ENCODE results near the gene ATG7. TPM values are rescaled to one million over a fixed set of nuclear protein-coding genes. Genes with fewer than 3 reads are reported as not detected.

Gene ATG7
- total RNA-seq, 2 donors from 2014 or later = 34.0 to 36.9 TPM

DNA sequence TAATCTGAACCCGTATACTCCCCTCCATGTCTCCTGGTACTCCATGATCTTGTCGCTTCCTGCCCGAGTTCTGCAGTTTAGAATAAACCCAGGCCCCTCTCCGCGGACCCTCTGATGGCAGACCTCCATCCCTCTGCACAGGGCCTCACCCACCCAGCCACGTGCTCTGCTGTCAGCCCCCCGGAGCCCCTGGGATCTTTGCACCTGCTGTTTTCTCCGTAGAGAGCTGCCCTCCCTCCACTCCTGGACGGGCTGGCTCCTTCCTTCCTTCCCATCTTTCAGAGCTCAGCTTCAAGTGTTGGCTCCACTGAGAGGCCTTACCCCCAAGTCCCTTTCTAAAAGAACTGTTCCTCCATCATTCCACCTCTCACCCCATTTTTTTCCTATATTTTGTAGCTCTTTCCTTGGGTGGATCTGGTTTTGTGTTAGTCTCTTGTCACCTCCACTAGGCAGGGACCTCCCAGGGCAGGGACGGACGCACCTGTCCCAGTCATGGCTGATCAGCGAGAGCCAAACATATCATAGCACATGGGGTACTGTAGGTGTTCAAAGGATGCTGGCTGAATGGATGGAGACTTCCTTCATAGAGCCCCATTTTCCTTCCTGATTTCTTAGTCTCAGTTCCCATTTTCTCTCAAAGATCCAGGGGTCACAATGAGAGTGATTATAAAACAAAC is 264.9 kb downstream of the ATG7 start:
- peaks cover 3% of the 10 kb centered on the region for H3K4me1 Mint-ChIP-seq

DNA sequence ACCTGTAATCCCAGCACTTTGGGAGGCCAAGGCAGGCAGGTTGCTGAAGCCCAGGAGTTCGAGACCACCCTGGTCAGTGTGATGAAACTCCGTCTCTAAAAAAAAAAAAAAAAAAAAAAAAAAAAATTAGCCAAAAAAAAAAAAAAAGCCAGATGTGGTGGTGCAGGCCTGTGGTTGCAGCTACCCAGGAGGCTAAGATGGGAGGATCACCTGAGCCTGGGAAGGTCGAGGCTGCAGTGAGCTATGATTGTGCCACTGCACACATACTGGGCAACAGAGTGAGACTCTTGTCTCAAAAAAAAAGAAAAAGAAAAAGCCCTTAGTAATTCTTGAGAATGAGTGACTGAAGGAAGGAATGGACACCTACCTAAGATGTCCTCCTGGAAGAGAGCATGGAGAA is 266.4 kb downstream of the ATG7 start:
- ATAC-seq = no peak
- peaks cover 2% of the 10 kb centered on the region for H3K4me1 Mint-ChIP-seq

More for the DNA sequence above, 264.9 kb downstream of the ATG7 start:
- Mint-ChIP-seq H3K4me3 (no peak overlapping the region), H3K36me3 (ENCODE audit: low read depth) (peaks cover 1% of the 10 kb centered on the region), H3K27ac (peak overlapping the region; percentile 3), H3K27me3 (no peaks in the 10 kb centered on the region)
- ATAC-seq = no peak
- no peak for DNase-seq
- H3K9me3 ChIP-seq (ENCODE audit: control insufficient read depth, low read length, poor library complexity, severe bottlenecking) = no peaks in the 10 kb centered on the region

DNA sequence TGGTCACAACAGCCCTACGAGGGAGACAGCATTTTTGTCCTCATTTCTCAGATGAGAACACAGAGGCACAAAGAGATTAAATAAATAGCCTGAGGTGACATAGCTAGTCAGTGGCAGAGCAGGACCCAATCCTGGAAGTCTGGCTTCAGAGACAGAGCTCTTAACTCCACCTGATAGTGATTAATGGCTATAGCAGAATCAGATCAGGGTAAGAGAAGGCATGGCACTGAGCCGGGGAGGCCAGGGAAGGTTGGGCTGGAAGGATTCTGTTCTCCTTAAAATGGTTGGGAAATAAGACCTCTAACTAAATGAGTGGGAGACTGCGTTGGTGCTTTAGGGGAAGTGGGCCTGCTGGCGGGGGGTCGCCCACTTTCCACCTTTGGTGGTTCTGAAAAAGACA is 267.0 kb downstream of the ATG7 start:
- ATAC-seq = no peak
- no peaks in the 10 kb centered on the region for H3K36me3 Mint-ChIP-seq (ENCODE audit: low read depth)
- no peak overlapping the region for H3K4me3 Mint-ChIP-seq
- H3K27ac Mint-ChIP-seq = no peak overlapping the region
- no peak for DNase-seq
- H3K9me3 ChIP-seq (ENCODE audit: control insufficient read depth, low read length, poor library complexity, severe bottlenecking) = no peaks in the 10 kb centered on the region
- no peaks in the 10 kb centered on the region for H3K27me3 Mint-ChIP-seq
- H3K4me1 Mint-ChIP-seq = peaks cover 4% of the 10 kb centered on the region

More for the DNA sequence above, 266.4 kb downstream of the ATG7 start:
- no peak overlapping the region for H3K27ac Mint-ChIP-seq
- H3K4me3 Mint-ChIP-seq = no peak overlapping the region
- H3K27me3 Mint-ChIP-seq = no peaks in the 10 kb centered on the region
- no peaks in the 10 kb centered on the region for H3K36me3 Mint-ChIP-seq (ENCODE audit: low read depth)
- no peak for DNase-seq
- H3K9me3 ChIP-seq (ENCODE audit: control insufficient read depth, low read length, poor library complexity, severe bottlenecking) = no peaks in the 10 kb centered on the region

DNA sequence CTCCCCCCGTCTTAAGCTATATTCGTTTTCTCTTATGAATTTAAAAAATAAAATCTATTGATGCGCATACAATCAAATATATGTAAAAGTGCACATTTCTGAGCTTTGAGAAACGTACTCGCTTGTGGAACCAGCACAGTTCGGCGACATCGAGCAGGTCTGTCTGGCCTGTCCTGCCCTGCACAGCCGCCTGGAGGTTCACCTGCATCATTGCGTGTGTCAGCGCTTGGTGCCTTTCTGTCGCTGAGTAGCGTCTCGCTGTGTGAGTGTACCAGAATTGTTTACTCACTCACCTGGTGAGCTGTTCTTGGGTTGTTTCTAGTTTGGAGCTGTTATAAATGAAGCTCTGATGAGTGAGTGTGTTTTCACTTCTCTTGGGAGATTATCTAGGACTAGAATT is 267.5 kb downstream of the ATG7 start:
- no peak overlapping the region for H3K27ac Mint-ChIP-seq
- no peak for DNase-seq
- no peaks in the 10 kb centered on the region for H3K9me3 ChIP-seq (ENCODE audit: control insufficient read depth, low read length, poor library complexity, severe bottlenecking)
- peaks cover 4% of the 10 kb centered on the region for H3K4me1 Mint-ChIP-seq
- H3K36me3 Mint-ChIP-seq (ENCODE audit: low read depth) = no peaks in the 10 kb centered on the region
- no peak for ATAC-seq
- no peak overlapping the region for H3K4me3 Mint-ChIP-seq
- H3K27me3 Mint-ChIP-seq = no peaks in the 10 kb centered on the region

DNA sequence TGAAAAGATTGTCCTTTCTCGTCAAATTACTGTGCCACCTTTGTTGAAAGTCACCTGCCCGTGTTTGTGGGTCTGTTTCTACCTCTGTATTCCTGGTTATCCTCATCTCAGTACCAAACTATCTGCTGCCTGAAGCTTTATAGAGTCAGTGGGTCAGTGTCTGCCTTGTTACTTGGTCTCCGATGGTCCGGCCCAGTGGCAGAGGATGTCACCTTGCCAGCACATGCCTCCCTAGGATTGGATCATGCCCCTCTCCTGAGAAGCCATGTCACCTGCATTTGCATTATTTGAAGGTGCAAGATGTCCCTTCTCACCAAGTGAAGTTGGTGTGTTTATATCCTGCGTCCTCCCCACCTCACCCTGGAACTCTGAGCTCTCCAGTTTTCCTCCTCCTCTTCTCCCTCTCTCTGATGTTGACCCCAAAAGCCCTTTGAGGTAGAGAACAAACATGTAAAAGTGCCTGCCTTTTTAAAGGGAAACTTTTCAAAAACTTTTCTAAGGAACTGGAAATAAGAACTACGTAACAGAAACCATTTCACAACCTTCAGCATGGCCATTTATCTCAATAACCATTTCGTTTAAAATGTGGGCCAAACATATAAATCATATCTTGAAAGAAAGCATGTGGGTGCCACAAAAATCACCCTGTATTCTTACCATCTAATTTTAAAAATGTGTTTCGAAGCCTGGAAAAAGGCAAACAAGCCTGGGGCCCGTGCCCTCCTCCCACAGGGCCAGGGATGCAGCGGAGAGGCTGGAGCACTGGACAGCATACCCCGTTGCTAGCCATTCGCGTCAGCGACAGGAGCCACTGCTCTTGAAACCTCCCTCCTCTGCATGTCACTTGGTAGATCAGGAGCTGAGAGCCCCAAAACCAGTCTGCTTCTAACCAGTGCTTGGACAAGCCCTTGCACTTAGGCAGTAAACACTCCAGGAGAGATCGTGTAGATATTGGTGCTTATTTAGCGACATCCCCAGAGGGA is 269.4 kb downstream of the ATG7 start:
- H3K9me3 ChIP-seq (ENCODE audit: control insufficient read depth, low read length, poor library complexity, severe bottlenecking) = no peaks in the 10 kb centered on the region
- Mint-ChIP-seq H3K27me3 (no peaks in the 10 kb centered on the region), H3K4me3 (no peak overlapping the region), H3K27ac (no peak overlapping the region), H3K4me1 (peaks cover 4% of the 10 kb centered on the region), H3K36me3 (ENCODE audit: low read depth) (no peaks in the 10 kb centered on the region)
- ATAC-seq (no peak), DNase-seq (no peak)

DNA sequence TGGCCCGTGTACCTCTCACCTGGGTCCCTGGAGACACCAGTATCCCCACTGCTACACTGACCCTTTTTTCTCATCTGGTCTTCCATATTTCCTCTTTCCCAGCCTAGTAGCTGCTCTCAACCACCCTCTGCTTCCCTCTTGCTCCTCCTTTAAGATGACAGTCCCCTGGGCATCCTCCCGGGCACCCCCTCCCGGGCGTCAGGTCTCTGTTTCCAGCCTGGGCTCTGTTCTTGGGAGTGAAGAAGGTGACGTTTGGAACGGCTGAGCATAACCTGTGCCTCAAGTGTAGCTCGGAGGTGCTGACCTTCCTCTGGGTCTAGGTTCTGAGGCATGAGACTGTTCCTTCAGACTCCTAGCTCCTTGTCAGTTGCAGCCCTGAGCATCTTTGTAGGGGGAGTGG is 270.4 kb downstream of the ATG7 start:
- ATAC-seq (no peak), DNase-seq (no peak)
- H3K4me3 Mint-ChIP-seq = no peak overlapping the region
- peaks cover 4% of the 10 kb centered on the region for H3K4me1 Mint-ChIP-seq
- no peaks in the 10 kb centered on the region for H3K36me3 Mint-ChIP-seq (ENCODE audit: low read depth)
- no peak overlapping the region for H3K27ac Mint-ChIP-seq
- H3K27me3 Mint-ChIP-seq = no peaks in the 10 kb centered on the region
- no peaks in the 10 kb centered on the region for H3K9me3 ChIP-seq (ENCODE audit: control insufficient read depth, low read length, poor library complexity, severe bottlenecking)

DNA sequence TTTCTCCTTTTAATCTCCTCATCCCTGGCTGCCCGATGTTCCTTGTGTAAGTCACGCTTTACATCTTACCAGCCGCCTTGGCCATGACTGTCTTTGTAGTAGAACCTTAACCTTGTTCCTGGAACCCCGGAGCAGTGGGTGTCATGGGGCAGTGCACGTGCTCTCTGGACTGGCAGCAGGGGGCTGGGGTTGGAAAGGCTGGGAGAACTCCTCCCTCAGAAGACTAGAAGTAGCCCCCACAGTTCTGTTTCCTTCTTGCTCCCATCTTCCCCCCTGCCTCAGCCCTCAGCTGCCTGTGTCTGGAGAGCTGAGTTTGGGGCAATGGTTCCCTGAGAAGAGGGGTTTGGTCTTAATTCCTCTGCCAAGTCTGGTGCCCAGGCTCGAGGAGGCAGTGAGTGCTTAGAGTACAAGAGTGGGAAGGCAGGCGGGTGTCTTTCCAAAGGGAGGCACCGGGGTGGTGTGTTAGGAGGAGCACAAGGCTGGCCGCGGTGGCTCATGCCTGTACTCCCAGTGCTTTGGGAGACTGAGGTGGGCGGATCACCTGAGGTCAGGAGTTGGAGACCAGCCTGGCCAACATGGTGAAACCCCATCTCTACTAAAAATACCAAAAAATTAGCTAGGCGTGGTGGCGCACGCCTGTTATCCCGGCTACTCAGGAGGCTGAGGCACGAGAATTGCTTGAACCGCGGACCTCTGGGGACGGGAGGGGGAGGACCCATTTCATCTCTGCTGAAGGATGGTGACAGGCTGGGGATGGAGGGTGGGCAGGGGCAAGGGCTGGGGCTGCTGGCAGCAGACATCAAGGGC is 271.1 kb downstream of the ATG7 start:
- H3K36me3 Mint-ChIP-seq (ENCODE audit: low read depth) = no peaks in the 10 kb centered on the region
- DNase-seq (no peak), ATAC-seq (no peak)
- no peak overlapping the region for H3K27ac Mint-ChIP-seq
- H3K9me3 ChIP-seq (ENCODE audit: control insufficient read depth, low read length, poor library complexity, severe bottlenecking) = no peaks in the 10 kb centered on the region
- H3K27me3 Mint-ChIP-seq = no peaks in the 10 kb centered on the region
- peaks cover 4% of the 10 kb centered on the region for H3K4me1 Mint-ChIP-seq
- H3K4me3 Mint-ChIP-seq = no peak overlapping the region

DNA sequence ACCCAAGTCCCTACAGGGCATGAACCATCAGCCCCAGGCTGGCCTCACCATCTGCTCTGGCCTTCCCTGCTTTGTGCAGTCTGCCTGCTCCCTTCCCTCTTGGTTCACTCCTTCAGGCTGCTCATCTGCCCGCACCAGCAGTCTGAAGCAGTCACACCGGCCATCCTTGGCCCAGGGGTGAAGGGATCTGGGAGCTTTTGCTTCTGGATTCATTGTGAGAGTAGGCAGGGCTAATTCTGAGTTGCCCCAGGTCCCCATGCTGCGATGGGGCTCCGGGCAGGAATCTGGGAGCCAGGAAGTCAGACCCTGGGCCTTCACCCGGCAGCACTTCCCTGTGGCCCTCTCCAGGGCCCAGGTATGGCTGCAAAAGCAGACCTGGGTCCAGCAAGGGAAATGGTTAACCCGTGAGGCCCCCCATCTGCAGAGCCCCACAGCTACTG is 271.8 kb downstream of the ATG7 start:
- no peaks in the 10 kb centered on the region for H3K9me3 ChIP-seq (ENCODE audit: control insufficient read depth, low read length, poor library complexity, severe bottlenecking)
- no peak for ATAC-seq
- H3K27ac Mint-ChIP-seq = no peak overlapping the region
- H3K4me3 Mint-ChIP-seq = no peak overlapping the region
- H3K27me3 Mint-ChIP-seq = no peaks in the 10 kb centered on the region
- peaks cover 4% of the 10 kb centered on the region for H3K4me1 Mint-ChIP-seq
- H3K36me3 Mint-ChIP-seq (ENCODE audit: low read depth) = no peaks in the 10 kb centered on the region
- no peak for DNase-seq

DNA sequence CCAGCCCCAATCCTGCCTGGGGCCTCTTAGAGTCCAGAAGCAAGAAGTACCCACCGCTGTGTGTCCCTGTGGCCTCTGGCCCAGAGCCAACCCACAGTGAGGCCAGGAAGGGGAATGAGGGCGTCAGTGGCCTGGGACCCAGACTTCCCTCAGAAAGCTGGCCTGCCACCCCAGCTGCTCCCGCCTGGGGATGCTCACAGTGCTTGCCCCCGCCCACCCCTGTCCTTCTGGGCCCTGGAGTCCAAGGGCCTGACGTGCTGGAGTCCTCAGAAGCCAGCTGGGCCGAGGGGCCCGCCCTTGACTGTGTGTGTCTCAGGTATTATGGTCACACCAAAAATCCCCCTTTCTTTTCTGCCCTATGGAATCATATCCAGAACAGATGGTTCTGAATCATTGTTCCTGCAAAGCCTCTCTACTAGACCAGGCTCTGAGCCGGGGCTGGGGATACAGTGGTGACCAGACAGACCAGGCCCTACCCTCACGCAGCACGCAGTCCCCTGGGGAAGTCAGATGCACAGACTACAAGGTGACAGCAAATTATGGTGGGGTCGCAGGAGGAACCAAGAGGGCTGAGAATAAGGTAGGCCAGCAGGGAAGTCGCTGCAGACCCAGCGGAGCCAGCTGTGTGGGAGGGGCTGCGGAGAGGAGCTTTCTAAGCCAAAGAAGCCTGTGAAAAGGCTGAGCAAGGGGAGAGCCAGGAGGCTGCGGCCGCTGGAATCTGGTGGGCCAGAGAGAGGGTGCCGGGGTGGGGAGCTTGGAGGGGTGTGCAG is 272.4 kb downstream of the ATG7 start:
- H3K9me3 ChIP-seq (ENCODE audit: control insufficient read depth, low read length, poor library complexity, severe bottlenecking) = no peaks in the 10 kb centered on the region
- H3K27me3 Mint-ChIP-seq = no peaks in the 10 kb centered on the region
- ATAC-seq (no peak), DNase-seq (no peak)
- peaks cover 4% of the 10 kb centered on the region for H3K4me1 Mint-ChIP-seq
- H3K36me3 Mint-ChIP-seq (ENCODE audit: low read depth) = no peaks in the 10 kb centered on the region
- no peak overlapping the region for H3K4me3 Mint-ChIP-seq
- H3K27ac Mint-ChIP-seq = no peak overlapping the region

DNA sequence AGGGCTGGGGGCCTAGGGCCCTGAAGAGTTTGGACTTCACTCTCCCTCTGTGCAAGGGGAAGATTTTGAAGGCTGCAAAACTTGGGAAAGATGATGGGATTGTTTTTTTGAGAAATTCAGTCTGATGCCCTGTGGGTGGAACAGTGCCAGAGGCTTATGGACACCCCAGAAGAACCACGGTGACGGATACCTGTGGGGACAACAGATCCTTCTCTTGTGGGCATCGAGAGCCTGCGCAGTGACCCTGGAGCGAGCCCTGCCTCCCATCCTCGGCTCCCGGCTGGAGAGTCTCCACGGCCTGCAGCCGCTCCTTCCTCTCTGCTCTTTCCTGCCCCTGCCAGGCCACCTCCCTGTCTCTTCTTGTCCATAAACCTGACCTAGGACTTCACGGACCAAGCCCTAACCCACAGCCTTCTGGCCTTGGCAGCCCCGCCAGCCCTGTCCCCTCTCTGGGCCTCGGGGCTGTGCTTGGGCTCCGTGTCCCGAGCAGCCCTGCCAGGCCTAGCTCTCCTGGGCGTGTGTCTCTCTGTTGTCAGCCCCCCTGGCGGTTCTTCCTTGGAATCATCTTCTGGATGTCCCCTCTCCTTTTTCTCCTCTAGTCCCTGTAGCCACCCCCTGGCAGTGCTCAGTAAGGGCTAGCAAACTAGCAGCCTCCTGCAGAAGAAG is 273.1 kb downstream of the ATG7 start:
- ATAC-seq (no peak), DNase-seq (no peak)
- Mint-ChIP-seq H3K27me3 (no peaks in the 10 kb centered on the region), H3K4me3 (no peak overlapping the region), H3K27ac (no peak overlapping the region), H3K36me3 (ENCODE audit: low read depth) (no peaks in the 10 kb centered on the region), H3K4me1 (peaks cover 7% of the 10 kb centered on the region)
- no peaks in the 10 kb centered on the region for H3K9me3 ChIP-seq (ENCODE audit: control insufficient read depth, low read length, poor library complexity, severe bottlenecking)

DNA sequence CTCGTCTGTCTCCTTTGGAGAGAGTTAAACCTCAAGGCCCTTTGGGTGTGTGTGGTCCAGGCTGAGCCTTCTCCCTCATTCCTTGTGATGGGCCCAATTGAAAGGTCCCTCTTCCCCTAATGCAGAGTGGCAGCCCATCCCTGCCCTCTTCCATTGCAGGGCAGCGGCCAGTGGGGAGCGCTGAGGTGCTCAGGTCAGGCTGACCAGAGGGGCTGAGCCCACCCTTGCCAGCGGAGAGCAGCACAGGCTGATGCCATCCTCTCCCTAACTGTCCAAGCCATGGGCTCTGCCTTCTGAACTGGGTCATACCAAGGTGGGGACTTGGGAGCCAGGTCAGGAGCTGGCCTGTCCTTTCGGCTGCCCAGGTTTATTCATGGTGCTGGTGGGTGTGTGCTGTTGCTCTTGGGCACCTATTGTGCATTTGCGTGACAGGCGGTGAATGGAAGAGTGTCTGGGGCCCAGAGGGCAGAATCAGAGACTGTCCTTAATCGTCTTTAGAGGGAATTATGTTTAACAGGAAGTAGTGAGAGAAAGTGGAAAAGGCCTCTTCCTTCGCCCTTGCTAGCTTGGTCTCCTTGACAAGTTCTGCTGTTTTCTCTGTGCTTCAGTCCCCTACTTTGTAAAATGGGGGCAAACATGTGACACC is 274.6 kb downstream of the ATG7 start:
- H3K9me3 ChIP-seq (ENCODE audit: control insufficient read depth, low read length, poor library complexity, severe bottlenecking) = no peaks in the 10 kb centered on the region
- no peak overlapping the region for H3K4me3 Mint-ChIP-seq
- no peaks in the 10 kb centered on the region for H3K36me3 Mint-ChIP-seq (ENCODE audit: low read depth)
- peak overlapping the region; percentile 68 for H3K27ac Mint-ChIP-seq
- H3K27me3 Mint-ChIP-seq = no peaks in the 10 kb centered on the region
- ATAC-seq (no peak), DNase-seq (no peak)
- peaks cover 9% of the 10 kb centered on the region for H3K4me1 Mint-ChIP-seq

DNA sequence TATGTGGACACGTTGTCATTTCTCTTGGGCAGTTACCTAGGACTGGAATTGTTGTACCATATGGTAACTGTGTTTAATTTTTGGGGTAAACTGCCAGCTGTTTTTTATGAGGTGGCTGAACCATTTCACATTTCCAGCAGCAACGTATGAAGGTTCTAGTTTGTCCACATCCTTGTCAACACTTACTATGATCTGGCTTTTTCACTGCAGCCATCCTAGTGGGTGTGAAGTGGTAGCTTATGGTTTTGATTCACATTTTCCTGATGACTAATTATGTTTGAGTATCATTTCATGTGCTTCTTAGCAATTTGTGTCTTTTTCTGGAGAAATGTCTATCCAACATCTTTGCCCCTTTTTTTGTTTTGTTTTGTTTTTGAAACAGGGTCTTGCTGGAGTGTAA is 275.3 kb downstream of the ATG7 start:
- ATAC-seq = no peak
- H3K4me3 Mint-ChIP-seq = no peak overlapping the region

More for the DNA sequence above, 275.3 kb downstream of the ATG7 start:
- H3K9me3 ChIP-seq (ENCODE audit: control insufficient read depth, low read length, poor library complexity, severe bottlenecking) = no peaks in the 10 kb centered on the region
- no peak for DNase-seq
- Mint-ChIP-seq H3K27ac (no peak overlapping the region), H3K4me1 (peaks cover 10% of the 10 kb centered on the region), H3K27me3 (no peaks in the 10 kb centered on the region), H3K36me3 (ENCODE audit: low read depth) (no peaks in the 10 kb centered on the region)
